22Rv1 (cell line): ENCODE data around the gene SWAP70.

Experiments
- CTCF ChIP-seq: fragments of 450-650 bp; IDR thresholded peaks from 2 replicates; pipeline ENCODE4 v1.5.1; 2017; ENCODE audit warnings: mild to moderate bottlenecking
- ZFX ChIP-seq: fragments of 450-650 bp; IDR thresholded peaks from 2 replicates; pipeline ENCODE4 v1.6.1; 2017; ENCODE audit warnings: antibody characterized with exemption, borderline replicate concordance

- no peak for TF ChIP-seq CTCF
- no peak for TF ChIP-seq ZFX
Measured at GRCh38 chr11:9716275-9717039, 52.6 kb downstream of the SWAP70 start.
